Suppressor macrophage treated with lipopolysaccharide for 4 hours (primary cell): ENCODE data around the gene PTPDC1.
"Not testable (repeated sequence)": the region's sequence is repeated elsewhere in the genome, so short reads cannot be mapped to it uniquely, and the experiment has no call there.

Source experiments
- DNase-seq: peaks from one replicate; pipeline ENCODE4 v3.0.0-alpha.2; 2020

PTPDC1 gene

DNA sequence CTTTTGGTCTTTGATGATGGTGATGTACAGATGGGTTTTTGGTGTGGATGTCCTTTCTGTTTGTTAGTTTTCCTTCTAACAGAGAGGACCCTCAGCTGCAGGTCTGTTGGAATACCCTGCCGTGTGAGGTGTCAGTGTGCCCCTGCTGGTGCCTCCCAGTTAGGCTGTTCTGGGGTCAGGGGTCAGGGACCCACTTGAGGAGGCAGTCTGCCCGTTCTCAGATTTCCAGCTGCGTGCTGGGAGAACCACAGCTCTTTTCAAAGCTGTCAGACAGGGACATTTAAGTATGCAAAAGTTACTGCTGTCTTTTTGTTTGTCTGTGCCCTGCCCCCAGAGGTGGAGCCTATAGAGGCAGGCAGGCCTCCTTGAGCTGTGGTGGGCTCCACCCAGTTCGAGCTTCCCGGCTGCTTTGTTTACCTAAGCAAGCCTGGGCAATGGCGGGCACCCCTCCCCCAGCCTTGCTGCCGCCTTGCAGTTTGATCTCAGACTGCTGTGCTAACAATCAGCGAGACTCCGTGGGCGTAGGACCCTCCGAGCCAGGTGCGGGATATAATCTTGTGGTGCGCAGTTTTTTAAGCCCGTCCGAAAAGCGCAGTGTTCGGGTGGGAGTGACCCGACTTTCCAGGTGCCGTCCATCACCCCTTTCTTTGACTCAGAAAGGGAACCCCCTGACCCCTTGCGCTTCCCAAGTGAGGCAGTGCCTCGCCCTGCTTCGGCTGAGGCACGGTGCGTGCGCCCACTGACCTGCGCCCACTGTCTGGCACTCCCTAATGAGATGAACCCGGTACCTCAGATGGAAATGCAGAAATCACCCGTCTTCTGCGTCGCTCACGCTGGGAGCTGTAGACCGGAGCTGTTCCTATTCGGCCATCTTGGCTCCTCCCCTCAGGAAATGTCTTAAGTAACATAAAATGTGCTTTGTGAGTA, 10.2 kb downstream of the PTPDC1 start:
- not testable (repeated sequence) for DNase-seq

- DNase-seq: no peak
Observed at GRCh38 chr9:94096819-94097577, 12.7 kb downstream of the PTPDC1 start.

DNA sequence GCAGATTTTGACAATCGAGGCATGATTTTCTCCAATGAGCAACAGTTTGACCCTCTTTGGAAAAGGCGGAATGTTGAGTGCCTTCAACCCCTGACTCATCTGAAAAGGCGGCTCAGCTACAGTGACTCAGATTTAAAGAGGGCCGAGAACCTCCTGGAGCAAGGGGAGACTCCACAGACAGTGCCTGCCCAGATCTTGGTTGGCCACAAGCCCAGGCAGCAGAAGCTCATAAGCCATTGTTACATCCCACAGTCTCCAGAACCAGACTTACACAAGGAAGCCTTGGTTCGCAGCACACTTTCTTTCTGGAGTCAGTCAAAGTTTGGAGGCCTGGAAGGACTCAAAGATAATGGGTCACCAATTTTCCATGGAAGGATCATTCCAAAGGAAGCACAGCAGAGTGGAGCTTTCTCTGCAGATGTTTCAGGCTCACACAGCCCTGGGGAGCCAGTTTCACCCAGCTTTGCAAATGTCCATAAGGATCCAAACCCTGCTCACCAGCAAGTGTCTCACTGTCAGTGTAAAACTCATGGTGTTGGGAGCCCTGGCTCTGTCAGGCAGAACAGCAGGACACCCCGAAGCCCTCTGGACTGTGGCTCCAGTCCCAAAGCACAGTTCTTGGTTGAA, 13.6 kb downstream of the PTPDC1 start:
- no peak for DNase-seq

DNA sequence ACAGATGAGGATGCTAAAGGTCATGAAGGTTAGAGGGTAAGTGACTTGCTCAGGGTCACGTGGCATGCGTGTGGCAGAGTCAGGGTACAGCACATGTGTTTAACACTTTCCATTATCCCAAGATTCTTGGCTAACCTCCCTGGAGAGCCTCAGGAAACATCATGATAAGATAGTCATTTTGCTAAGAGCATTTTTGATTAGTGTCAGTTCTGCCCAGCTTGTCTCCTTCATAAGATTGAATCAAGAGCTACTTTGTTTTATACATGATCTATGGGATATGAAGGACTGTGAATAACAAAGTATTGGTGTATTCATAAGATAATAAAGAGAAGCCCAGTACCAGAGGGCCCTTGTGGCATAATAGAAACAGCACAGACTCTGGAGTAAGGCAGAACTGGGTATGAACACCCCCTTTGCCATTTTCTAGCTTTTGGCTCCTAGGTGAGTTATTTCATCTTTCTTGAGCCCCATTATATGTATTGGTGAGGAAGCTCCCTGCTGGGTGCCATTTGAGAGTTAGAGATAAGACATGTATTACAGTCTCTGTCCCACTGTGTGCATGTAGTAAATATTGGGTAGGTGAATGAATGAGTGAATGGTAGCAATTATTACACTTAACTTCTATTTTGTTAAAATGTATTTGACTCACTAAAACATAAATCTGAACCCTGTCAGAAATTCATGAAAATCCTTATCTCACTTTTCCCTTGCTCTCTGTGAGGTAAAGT, 16.1 kb downstream of the PTPDC1 start:
- DNase-seq: no peak

GRCh38 chr9:94101162-94101853, 17.0 kb downstream of the PTPDC1 start:
- no peak for DNase-seq

- DNase-seq: no peak
Observed at GRCh38 chr9:94108584-94108983, 24.3 kb downstream of the PTPDC1 start.

DNA sequence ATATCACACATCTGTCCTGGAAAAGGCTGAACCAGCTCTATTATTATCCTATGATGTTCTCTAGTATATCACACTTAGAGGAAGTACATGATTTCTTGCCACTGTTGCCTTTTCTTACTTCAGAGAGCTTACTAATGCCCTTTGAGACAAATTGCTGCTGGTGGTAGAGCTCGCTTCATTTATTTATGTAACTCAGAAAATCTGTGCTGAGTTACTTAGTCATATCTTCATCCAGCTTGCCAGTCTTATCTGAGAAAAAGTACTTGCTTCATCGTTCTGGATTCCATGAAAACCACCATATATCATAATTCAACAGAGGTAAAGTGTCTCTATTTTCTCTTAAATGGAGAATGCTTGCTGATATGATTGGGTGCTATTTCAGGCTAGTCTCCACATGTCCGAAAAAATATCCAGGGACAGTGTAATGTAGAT, 26.6 kb downstream of the PTPDC1 start:
- no peak for DNase-seq

DNA sequence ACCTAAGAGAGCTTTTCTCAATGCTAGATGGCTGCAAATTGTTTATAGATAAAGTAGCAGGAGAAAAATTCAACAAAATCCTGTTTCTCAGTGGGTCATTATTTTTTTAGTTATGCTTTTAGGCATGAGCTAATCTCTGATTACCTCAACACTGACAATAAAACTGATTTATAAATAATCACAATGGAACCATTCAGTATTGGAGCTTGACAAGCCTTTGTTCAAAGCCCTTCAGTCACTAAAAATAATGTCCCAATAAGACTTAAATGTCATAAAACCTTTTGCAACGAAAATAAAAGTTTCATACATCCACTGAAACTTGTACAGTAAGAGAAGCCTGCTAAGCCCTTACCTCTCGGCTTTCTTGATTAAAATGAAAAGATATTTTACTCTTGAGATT, 27.2 kb downstream of the PTPDC1 start:
- DNase-seq: no peak

GRCh38 chr9:94112716-94113465, 28.6 kb downstream of the PTPDC1 start:
- no peak for DNase-seq

GRCh38 chr9:94120088-94120487, 35.8 kb downstream of the PTPDC1 start:
- DNase-seq: not testable (repeated sequence)

DNA sequence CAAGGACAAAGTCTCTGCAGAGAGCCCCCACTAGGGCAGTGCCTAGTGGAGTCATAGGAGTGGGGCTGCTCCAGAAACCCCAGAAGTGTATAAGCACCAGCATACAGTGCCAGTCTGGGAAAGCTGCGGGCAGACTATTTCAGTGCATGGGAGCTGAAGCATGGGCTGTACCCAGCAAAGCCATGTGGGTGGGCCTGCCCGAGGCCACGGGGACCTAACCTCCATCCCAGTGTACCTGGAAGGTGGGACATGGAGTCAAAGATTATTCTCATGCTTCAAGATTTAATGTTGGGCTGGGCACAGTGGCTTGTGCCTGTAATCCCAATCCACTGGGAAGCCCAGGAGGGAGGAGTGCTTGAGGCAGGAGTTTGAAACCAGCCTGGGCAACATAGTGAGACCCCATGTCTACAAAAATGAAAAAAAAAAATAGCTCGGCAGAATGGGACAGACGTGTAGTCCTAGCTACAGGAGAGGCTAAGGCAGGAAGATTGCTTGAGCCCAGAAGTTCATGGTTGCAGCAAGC, 36.7 kb downstream of the PTPDC1 start:
- DNase-seq: no peak

DNA sequence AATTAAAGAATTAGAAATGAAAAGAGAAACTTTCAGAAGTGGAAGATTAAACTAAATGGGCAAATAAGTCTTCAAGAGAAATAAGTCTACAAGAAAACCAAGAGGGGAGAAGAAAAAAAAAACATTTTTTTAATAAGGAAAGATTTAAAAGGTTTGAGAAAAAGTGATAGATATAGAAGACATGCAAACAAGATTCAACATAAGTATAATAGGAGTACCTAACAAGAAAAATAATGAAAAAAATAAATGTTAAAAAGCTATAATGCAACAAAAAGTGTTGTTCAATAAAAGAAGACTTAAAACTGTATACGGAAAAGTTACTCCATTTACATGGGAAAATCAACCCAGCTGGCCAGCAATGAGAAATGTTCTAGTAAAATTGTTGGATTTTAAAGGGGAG, 42.6 kb downstream of the PTPDC1 start:
- DNase-seq: no peak

DNA sequence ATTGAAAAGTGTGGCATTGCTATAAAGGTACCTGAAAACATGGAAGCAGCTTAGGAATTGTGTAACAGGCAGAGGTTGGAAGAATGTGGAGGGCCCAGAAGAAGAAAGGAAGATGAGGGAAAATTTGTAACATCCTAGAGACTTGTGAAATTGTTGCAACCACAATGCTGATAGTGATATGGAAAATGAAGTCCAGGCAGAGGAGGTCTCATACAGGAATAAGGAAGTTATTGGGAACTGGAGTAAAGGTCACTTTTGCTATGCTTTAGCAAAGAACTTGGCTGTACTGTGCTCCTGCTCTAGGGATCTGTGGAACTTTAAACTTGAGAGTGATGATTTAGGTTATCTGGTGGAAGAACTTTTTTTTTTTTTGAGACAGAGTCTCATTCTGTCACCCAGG, 43.5 kb downstream of the PTPDC1 start:
- DNase-seq: peak; percentile 9

GRCh38 chr9:94128580-94128979, 44.3 kb downstream of the PTPDC1 start:
- no peak for DNase-seq

GRCh38 chr9:94134629-94135028, 50.4 kb downstream of the PTPDC1 start:
- no peak for DNase-seq

- DNase-seq: no peak
Observed at GRCh38 chr9:94135222-94135621, 51.0 kb downstream of the PTPDC1 start.

DNA sequence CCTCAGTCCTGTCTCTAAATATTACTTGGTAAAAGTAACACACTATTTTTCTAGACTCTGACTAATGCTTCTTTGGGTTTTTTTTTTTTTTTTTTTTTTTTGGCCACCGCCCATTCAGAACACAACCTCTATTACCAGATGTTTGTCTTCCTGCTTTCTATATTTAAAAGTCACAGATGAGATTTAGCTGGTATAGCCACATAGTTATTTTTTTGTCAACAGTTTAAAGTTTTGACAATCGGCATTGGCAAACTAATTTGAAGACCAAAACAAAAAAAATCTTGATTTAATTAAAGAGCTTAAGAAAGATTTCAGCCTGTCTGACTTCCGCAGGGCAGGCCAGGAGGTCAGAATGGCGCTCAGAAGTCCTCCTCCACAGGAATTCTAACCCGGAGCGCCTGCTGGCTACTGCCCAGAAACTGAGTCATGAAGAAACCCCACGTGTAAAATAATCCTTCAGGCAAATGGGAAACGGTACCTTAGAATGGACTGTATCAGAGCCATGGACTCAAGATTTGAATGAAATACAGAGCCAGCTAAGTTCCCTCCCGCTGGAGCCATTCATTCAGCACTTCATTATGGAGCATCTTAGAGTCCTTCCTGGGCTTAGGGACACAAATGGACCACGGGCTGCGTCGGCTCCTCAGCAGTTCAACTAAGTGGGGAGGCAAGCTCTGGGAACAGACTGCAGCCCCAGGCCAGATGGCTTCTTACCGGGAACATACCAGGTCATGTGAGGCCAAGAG, 55.6 kb downstream of the PTPDC1 start:
- no peak for DNase-seq

DNA sequence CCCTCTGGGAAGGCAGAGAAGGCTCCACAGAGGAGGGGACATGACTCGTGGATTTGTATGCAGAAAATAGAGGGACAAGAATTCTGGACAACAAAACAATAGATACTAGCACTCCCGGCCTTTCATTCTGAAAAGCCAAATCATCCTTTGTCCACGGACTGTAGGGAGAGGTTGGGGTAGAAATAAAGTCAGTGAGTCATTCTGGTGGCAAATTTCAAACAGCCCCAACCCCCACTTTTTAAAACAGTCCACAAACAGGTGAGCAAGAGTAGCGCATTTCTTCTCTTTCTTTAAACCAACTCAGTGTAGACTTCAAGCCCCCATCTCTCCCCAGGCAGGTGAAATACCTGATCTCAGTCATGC, 56.1 kb downstream of the PTPDC1 start:
- no peak for DNase-seq

GRCh38 chr9:94140791-94141790, 56.8 kb downstream of the PTPDC1 start:
- no peak for DNase-seq
